Hepatocyte (in vitro differentiated cells): ENCODE measurements around the gene PER1.

ENCODE experiments used
- EZH2 ChIP-seq: fragments of 200-600 bp; sonication (generic); IDR thresholded peaks from 2 replicates; pipeline ENCODE4 v1.6.1; 2016; ENCODE audit warnings: antibody characterized with exemption, mild to moderate bottlenecking, borderline replicate concordance
- EZH2phosphoT487 ChIP-seq: fragments of 200-600 bp; sonication (generic); IDR thresholded peaks from one replicate; pipeline ENCODE4 v1.6.1; 2018; ENCODE audit warnings: antibody characterized with exemption, mild to moderate bottlenecking, low read depth, moderate library complexity; ENCODE audit not compliant: unreplicated experiment, severe bottlenecking
- TF ChIP-seq, protein P1 (sequence below): fragments of 200-600 bp; sonication (generic); IDR thresholded peaks from 2 replicates; pipeline ENCODE4 v1.5.1; 2016; ENCODE audit warnings: antibody characterized with exemption, mild to moderate bottlenecking; ENCODE audit not compliant: poor library complexity

DNA sequence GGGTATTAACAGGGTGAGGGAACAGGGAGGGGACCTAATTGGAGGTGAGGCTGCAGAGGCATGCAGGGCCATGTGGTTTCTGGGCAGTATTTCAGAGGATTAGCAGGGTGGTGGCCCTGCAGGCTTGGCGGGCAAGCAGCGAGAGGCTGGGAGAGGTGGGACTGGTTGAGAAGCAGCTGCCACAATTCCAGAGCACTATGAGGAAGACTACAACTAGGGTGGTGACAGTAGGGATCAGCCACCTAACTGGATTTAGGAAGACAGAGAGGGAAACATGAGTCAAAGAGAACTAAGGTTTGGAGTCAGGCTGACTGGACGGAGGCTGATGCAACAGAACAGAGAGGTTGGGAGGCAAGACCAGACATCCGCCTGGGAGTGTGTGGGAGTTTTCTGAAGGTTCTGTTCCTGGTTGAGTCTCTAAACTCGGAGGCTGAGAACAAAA is 46.2 kb downstream of the PER1 start:
- TF ChIP-seq, protein P1, sequence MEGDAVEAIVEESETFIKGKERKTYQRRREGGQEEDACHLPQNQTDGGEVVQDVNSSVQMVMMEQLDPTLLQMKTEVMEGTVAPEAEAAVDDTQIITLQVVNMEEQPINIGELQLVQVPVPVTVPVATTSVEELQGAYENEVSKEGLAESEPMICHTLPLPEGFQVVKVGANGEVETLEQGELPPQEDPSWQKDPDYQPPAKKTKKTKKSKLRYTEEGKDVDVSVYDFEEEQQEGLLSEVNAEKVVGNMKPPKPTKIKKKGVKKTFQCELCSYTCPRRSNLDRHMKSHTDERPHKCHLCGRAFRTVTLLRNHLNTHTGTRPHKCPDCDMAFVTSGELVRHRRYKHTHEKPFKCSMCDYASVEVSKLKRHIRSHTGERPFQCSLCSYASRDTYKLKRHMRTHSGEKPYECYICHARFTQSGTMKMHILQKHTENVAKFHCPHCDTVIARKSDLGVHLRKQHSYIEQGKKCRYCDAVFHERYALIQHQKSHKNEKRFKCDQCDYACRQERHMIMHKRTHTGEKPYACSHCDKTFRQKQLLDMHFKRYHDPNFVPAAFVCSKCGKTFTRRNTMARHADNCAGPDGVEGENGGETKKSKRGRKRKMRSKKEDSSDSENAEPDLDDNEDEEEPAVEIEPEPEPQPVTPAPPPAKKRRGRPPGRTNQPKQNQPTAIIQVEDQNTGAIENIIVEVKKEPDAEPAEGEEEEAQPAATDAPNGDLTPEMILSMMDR, result no peak
- no peak for TF ChIP-seq EZH2phosphoT487
- TF ChIP-seq EZH2, result no peak
